NCI-H1092 treated with DMSO at 0.1 percent for 48 hours (cell line): ENCODE data around the gene RIC3.

Experiments
- DNase-seq: peaks from one replicate; lab custom pipeline; 2025; lab: John Stamatoyannopoulos, UW

The RIC3 gene

GRCh38 chr11:8086001-8086479, 82.8 kb downstream of the RIC3 start:
- peak; percentile 61 for DNase-seq

GRCh38 chr11:8085011-8085645, 83.7 kb downstream of the RIC3 start:
- no peak for DNase-seq

GRCh38 chr11:8084352-8084751, 84.5 kb downstream of the RIC3 start:
- DNase-seq: no peak

GRCh38 chr11:8083871-8084281, 84.9 kb downstream of the RIC3 start:
- no peak for DNase-seq

- no peak for DNase-seq
Measured at GRCh38 chr11:8083088-8083395, 85.8 kb downstream of the RIC3 start.

- no peak for DNase-seq
Measured at GRCh38 chr11:8082391-8083087, 86.3 kb downstream of the RIC3 start.

GRCh38 chr11:8081591-8082250, 87.1 kb downstream of the RIC3 start:
- no peak for DNase-seq

- DNase-seq: no peak
Measured at GRCh38 chr11:8080674-8081590, 87.9 kb downstream of the RIC3 start, which contains the start of gene TUB. TUB (plus strand) TSS chr11:8081211; CDS start chr11:8081511, 300 bp downstream.

- DNase-seq: no peak
Measured at GRCh38 chr11:8080069-8080670, 88.7 kb downstream of the RIC3 start.

- no peak for DNase-seq
Measured at GRCh38 chr11:8079111-8079675, 89.6 kb downstream of the RIC3 start.

GRCh38 chr11:8075119-8075726, 93.6 kb downstream of the RIC3 start:
- no peak for DNase-seq

GRCh38 chr11:8071616-8072581, 96.9 kb downstream of the RIC3 start:
- DNase-seq: peak; percentile 3

GRCh38 chr11:8070417-8071115, 98.3 kb downstream of the RIC3 start:
- no peak for DNase-seq

GRCh38 chr11:8069771-8070170, 99.1 kb downstream of the RIC3 start:
- DNase-seq: no peak

- peak; percentile 22 for DNase-seq
Measured at GRCh38 chr11:8068605-8069221, 100.1 kb downstream of the RIC3 start.

- no peak for DNase-seq
Measured at GRCh38 chr11:8067929-8068575, 100.8 kb downstream of the RIC3 start.

GRCh38 chr11:8067567-8067928, 101.3 kb downstream of the RIC3 start:
- no peak for DNase-seq

GRCh38 chr11:8066911-8067455, 101.8 kb downstream of the RIC3 start:
- DNase-seq: no peak
